HepG2 (cell line): ENCODE measurements around the gene KLF7.

ENCODE experiments used
- TARDBP ChIP-seq: sonication (generic); formaldehyde crosslinking; IDR thresholded peaks from 2 replicates; pipeline ENCODE4 v1.8.0; 2022; ENCODE audit warnings: mild to moderate bottlenecking, missing genetic modification reagents
- TOE1 ChIP-seq: sonication (generic); formaldehyde crosslinking; IDR thresholded peaks from 2 replicates; pipeline ENCODE4 v1.4.0; 2020; ENCODE audit warnings: mild to moderate bottlenecking, missing genetic modification reagents

DNA sequence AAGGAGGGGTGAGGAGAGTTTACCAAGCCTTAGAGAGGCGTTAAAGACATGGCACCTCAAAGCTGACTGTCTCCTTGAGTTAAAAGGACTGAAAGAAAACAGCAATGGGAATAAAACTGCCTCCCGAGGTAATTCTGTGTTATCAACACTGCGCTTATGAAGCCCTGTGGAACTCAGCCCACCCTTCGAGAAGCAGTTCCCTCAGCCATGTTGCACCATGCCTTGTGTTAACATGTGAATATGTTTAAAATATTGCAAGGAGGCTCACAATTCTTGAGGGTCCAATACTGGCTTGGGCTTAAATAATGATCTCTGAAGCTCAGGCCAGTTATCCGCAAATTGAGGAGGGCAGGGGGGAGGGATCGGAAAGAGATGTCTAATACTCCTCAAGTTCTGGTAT, 14.7 kb downstream of the KLF7 start:
- no peak for TF ChIP-seq TOE1 (CRISPR knock-in tag)
- TF ChIP-seq TARDBP = no peak
